ENCODE measurements around the gene CNOT9.
"Not testable (repeated sequence)": the region's sequence is repeated elsewhere in the genome, so short reads cannot be mapped to it uniquely, and the experiment has no call there.

CNOT9 gene

DNA sequence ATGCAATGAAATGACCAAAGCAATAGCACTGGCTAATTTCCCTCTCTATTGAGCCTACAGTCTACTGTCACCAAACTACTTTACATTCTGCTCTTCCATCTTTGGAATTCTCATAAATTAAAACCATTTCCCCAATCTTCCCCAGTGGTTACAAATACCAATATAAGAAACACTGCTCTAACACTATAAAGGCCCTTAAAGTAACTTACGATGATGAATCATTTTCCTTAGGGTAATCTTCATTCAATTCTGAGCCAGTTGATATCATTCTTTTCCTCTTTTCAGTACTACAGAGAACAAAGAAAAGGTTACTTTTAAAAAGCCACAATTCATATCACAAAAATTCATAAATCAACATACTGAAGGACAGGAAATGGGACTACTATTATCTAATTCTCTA is 22.6 kb upstream of the CNOT9 start:
- TF ChIP-seq ZFX (IDR thresholded peaks at IDR 0.05; ENCODE audit: borderline replicate concordance), result no peak
- TF ChIP-seq, protein P1, sequence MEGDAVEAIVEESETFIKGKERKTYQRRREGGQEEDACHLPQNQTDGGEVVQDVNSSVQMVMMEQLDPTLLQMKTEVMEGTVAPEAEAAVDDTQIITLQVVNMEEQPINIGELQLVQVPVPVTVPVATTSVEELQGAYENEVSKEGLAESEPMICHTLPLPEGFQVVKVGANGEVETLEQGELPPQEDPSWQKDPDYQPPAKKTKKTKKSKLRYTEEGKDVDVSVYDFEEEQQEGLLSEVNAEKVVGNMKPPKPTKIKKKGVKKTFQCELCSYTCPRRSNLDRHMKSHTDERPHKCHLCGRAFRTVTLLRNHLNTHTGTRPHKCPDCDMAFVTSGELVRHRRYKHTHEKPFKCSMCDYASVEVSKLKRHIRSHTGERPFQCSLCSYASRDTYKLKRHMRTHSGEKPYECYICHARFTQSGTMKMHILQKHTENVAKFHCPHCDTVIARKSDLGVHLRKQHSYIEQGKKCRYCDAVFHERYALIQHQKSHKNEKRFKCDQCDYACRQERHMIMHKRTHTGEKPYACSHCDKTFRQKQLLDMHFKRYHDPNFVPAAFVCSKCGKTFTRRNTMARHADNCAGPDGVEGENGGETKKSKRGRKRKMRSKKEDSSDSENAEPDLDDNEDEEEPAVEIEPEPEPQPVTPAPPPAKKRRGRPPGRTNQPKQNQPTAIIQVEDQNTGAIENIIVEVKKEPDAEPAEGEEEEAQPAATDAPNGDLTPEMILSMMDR (IDR thresholded peaks at IDR 0.05), result no peak
- H3K27ac ChIP-seq, result no peak overlapping the region

DNA sequence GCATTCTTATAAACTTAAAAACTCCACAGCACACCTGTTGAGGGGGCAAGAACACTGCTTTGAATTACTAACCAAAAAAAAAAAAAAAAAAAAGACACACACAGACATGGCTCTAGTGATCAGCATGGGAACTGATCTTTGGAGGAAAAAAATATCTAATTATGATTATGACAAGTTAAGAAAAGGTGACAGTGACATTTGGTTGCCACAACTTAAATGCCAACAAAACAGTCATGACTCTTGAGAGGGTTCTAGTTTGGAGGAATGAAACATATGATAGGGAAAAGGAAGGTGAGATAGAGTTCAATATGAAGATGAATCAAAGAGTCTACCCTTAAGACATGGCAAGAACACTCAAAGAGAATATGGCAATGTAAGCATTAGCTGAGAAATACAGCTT is 21.1 kb upstream of the CNOT9 start:
- TF ChIP-seq ZFX (IDR thresholded peaks at IDR 0.05; ENCODE audit: borderline replicate concordance), result no peak
- TF ChIP-seq, protein P1 (IDR thresholded peaks at IDR 0.05), result no peak
- no peak overlapping the region for H3K27ac ChIP-seq

DNA sequence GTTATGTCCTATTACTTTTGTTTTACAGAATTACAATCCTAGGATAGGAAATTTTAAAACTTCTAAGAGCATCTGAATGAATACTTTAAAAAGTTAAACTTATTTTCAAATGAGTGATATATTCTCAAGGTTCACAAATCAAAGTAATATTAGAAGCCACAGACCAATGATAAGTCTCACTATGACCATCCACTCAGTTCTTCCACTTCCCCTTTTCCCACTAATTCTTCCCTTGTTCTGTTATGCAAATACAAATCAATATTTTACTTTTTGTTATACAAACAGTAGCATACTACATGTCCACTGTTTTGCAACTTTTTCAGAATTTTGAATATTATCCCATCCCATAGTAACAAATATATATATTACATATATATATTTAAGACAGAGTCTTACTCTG is 20.7 kb upstream of the CNOT9 start:
- TF ChIP-seq, protein P1 (IDR thresholded peaks at IDR 0.05), result no peak
- no peak for TF ChIP-seq ZFX (IDR thresholded peaks at IDR 0.05; ENCODE audit: borderline replicate concordance)
- H3K27ac ChIP-seq, result no peak overlapping the region

DNA sequence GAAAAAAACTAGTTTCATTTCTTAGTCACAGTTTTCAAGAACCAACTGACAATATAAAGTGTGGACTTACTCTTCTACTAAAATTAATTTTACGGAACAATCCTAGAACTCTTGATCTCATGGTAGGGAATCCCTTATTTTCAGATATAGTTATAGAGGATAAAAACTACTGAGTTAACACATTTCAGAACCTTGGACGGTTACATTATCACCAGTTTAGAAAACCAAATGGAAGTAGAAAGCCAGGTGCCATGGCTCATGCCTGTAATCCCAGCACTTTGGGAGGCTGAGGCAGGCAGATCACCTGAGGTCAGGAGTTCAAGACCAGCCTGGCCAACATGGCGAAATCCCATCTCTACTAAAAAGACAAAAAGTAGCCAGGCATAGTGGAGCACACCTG is 14.4 kb upstream of the CNOT9 start:
- H3K27ac ChIP-seq, result not testable (repeated sequence)

DNA sequence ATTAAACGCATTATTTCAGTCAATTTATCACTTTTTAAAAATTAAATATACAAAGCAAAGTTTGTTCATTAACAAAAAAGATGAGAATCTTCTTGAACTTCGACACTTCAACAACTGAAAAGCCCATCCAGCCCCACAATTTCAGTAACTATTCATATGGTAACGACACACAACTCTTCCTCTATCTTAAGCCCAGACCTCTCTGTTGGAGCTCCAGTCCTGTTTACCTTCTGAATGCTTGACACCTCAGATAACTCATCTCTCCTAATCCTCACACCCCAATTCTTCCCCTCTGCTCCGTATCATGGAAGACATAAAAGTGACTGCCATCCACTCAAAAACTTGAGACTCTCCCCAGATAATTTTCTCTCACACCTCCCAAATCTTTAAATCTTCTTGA is 13.1 kb upstream of the CNOT9 start:
- H3K27ac ChIP-seq, result no peak overlapping the region
- TF ChIP-seq, protein P1 (IDR thresholded peaks at IDR 0.05), result no peak
- TF ChIP-seq ZFX (IDR thresholded peaks at IDR 0.05; ENCODE audit: borderline replicate concordance), result no peak

DNA sequence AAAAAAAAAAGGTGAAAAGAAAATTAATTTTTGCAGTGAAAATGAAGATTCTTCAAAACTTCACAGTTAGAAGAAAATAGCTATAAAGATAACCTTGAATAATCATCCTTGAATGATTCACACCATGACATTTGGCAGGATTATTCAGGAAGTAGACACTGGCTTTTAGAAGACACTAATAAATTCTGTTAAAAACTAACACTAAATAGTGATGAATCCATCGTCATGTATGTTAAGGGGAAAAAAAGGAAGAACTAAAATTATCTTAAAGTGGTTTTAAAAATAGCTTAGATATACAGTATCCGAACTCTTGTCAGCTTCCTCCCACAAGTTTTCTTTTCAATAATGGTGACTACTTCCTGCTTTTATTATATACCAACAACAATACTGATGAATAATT is 10.7 kb upstream of the CNOT9 start:
- no peak for TF ChIP-seq ZFX (IDR thresholded peaks at IDR 0.05; ENCODE audit: borderline replicate concordance)
- TF ChIP-seq, protein P1 (IDR thresholded peaks at IDR 0.05), result no peak
- H3K27ac ChIP-seq, result no peak overlapping the region

DNA sequence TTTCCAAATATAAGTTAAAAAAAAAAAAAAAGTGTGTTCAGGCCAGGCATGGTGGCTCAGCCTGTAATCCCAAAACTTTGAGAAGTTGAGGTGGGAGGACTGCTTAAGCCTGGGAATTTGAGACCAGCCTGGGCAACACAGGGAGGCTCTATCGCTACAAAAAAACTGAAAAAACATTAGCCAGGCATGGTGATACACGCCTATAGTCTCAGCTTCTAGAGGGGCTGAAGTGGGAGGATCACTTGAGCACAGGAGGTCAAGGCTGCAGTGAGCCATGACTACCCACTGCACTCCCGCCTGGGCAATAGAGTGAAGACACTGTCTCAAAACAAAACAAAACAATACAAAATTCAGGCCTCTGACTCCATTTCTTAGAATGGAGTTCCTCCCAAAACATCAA is 9.7 kb upstream of the CNOT9 start:
- TF ChIP-seq, protein P1 (IDR thresholded peaks at IDR 0.05), result no peak
- TF ChIP-seq ZFX (IDR thresholded peaks at IDR 0.05; ENCODE audit: borderline replicate concordance), result no peak
- no peak overlapping the region for H3K27ac ChIP-seq

DNA sequence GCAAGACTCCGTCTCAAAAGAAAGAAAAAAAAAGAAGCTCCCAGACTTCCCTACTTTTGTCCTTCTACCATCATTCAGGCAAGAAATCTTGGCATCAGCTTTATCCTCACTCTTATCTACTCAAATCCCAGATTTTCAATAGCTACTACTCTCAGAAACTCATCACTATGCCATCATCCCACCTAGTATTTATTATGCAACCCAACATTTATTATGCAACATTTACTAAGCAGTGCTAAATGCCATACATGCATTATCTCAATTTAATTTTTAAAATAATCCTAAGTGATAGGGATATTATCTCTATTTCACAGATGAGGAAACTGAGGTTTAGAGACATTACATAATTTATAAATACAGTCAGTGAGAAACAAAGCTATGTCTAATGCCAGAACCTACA is 4.6 kb upstream of the CNOT9 start:
- TF ChIP-seq, protein P1 (IDR thresholded peaks at IDR 0.05), result no peak
- TF ChIP-seq ZFX (IDR thresholded peaks at IDR 0.05; ENCODE audit: borderline replicate concordance), result no peak
- H3K27ac ChIP-seq, result no peak overlapping the region

Data from 22Rv1 (cell line).